Measurements from ENCODE around the gene IMPA2.
"Not testable (repeated sequence)": the region's sequence is repeated elsewhere in the genome, so short reads cannot be mapped to it uniquely, and the experiment has no call there.

Gene IMPA2

GRCh38 chr18:11981192-11981542 lies at the start of gene IMPA2:
Gene IMPA2, plus strand, starts transcription at chr18:11981507. Its CDS starts 163 bp downstream, at chr18:11981670.
- peak; percentile 80 for DNase-seq

- DNase-seq = no peak
These were observed 48.9 kb upstream of the IMPA2 start for GRCh38 chr18:11932393-11932792.

DNA sequence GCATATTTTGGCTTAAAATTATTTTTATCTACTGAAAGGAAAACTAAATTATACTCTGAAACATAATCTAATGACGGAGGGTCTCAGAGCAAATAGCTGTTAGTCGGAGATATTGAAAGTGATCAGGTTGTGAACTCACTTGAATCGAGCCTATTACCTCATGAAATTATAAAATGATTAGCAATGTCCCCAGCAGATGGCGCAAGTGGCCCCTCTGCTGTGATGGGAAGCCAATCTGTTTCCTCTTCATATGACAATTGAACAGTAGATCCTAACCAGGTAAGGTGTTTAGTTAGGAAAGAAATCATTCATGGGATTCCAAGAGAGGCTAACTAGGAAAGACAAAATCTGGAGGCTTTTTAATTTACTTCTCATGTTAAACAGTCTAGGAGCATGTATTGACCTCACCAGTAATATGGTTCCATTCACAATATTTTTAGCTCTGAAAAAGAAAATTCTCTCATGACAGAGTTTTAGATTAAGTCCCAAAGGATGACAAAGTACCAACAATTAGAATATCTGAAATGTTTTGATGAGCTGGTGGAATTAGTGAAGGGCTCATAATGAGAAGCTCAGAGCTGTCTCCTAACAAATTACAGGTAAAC lies 43.3 kb upstream of the IMPA2 start:
- DNase-seq = peak; percentile 44

DNA sequence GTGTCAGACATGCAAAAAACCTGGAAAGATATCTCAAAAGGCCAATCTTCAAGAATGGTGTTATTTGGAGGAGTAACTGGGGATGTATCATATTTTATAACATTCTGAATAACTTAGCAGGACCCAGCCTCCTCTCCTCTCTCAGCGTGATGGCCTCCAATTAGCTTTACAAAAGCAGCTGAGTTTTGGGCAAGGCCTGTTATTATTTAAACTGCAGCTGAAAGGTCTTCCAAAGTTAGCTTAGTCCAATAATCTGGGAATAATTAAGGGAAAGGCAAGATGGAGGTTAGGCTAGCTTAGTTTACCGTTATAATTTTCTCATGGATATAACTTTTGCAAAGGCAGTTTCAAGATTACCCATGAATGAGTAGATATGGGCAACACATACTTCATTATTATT lies 40.4 kb upstream of the IMPA2 start:
- no peak for DNase-seq

- no peak for DNase-seq
These were observed 37.8 kb upstream of the IMPA2 start for GRCh38 chr18:11943551-11943950.

DNA sequence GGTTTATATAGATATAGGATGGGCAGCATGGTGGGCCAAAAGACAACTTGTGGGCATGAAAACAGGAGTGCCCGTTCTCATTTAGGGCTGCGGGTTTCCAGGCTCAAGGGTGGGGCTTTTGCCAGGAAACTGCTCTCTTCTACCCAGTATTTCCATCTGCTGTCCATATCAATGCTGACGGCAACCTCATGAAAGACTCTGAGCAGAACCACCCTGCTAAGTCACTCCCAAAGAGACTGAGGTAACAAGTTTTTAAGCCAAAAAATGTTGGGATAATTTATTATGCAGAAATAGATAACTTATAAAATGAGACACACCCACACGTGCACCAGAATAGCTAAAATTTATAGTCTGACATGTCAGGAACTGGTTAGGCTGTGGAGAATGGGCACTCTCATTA lies 37.1 kb upstream of the IMPA2 start:
- no peak for DNase-seq

DNA sequence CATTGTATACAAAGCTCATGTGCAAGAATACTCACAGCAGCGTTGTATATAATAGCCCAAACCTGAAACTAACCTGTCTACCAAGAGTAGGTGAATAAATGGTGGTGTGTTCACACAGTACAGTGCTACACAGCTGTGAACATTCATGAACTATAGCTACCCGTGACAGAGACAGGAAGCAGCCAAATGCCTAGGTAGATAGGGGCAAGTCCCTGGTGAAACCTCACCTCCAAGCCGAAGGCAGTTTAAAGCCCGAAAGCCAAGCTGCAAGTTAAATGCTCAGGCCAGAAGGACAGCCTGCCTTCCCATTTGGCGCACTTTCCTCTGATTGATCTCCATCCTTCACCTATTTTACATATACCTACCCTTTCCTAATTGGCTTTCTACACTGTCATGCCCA lies 36.5 kb upstream of the IMPA2 start:
- DNase-seq = no peak

DNA sequence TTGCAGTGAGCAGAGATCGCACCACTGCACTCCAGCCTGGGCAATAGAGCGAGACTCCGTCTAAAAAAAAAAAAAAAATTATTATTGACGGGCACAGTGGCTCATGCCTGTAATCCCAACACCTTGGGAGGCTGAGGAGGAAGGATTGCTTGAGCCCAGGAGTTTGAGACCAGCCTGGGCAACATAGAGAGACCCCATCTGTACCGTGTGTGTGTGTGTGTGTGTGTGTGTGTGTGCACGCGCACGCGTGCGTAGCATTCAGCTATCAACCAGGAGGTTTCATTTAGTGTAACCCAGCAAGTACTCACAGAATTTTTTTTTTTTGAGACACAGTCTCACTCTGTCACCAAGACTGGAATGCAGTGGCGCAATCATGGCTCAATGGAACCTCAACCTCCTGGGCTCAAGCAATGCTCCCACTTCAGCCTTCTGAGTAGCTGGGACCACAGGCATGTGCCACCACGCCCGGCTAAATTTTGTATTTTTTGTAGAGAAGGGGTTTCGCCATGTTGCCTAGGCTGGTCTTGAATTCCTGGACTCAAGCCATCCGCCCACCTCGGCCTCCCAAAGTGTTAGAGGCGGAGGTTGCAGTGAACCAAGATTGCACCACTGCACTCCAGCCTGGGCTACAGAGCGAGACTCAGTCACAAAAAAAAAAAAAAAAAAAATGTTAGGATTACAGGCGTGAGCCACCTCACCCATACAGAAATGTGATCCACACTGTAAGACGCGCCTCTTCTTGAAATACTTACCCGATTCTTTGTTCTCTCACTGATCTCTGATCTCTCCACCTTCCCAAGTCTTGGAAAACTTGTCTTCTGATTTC lies 35.3 kb upstream of the IMPA2 start:
- DNase-seq = not testable (repeated sequence)

DNA sequence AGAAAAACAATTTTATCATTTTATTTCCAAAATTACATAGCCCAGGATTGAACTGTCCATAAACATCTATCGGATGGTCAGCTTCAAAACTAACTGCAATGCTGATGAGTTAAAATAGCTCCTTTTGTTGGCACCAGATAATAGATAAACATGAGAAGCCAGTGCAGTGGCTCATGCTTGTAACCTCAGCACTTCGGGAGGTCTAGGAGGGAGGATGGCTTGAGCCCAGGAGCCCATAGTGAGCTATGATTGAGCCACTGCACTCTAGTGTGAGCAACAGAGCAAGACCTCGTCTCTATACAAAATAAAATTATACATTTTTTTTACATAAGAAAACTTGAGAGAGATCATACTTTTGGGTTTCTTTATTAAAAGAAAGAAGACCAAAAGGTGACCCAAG lies 34.6 kb upstream of the IMPA2 start:
- DNase-seq = no peak

DNA sequence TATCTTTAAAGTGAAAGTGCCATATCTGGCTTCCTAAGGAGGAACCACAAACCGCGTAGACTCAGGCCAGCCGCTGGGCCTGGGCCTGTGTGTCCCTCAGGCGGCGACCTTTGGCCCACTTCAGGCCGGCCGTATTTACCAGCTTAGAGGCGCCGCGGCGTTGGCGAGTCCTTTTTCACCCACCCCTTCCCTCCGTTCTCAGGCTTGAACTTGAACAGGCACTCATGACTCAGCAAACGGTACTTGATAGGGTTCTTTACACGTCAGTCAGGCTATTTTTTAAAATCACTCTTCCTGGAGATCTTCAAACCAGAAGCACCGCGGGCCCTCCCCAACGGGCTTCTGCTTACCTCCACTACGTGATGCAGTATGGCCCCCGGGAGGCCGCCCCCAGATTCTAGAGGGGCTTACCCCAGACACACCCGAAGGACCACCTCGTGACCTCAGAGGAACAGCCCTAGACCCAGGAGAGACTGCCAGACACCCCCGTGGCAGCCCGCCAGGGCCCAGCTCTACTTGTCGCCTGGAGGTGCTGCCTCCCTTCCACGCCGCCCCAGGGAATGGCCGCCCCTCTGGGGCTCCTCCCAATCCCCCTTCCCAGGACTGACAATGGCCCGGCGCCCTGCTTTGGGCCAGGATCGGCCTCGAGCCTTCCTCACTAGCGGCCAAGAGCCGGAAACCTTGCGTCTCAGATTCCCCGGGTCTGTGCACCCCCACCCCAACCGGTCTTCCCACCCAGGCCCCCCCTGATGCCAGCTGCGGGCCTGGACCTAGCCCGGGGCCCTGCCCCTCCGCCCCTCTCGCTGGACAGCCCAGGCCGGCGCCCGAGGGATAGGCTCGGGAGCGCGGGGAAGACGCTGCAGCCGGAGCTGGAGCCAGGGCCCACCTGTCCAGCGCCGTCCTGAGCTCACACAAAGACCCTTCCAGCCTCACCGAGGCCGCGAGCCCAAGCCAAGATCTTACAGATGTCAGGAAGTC lies 33.8 kb upstream of the IMPA2 start:
- peak; percentile 59 for DNase-seq

DNA sequence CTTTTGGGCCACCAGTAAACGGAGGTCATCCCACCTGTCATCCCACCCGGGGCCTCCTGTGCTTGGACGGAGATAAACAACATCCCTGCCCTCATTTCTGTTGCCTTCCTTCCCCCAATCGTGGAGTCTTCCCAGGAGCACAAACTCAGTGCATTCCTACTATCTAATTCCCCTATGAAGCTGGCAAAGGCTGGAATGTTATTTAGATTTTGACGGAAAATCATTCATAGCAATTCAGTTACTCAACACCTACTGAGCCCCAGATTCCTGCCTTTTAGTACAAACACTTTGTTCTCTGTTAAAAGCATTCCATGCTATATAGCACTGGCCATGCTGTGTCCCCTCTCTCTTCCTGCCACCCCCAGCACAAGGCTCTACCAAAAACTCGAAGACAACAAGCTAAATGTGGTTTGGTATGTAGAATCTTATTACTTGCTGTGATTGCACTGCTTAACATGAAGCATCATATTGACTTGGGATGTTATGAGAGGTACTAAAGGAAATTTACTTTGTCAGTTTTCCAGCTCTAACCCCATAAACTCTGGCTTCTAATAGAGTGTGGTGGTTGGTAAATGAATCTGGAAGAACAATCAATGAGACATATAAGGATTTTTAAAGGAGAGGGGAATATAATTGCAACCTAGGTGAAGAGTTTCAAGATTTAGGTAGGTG lies 32.3 kb upstream of the IMPA2 start:
- no peak for DNase-seq

GRCh38 chr18:11950824-11951223 lies 30.5 kb upstream of the IMPA2 start:
- no peak for DNase-seq

DNA sequence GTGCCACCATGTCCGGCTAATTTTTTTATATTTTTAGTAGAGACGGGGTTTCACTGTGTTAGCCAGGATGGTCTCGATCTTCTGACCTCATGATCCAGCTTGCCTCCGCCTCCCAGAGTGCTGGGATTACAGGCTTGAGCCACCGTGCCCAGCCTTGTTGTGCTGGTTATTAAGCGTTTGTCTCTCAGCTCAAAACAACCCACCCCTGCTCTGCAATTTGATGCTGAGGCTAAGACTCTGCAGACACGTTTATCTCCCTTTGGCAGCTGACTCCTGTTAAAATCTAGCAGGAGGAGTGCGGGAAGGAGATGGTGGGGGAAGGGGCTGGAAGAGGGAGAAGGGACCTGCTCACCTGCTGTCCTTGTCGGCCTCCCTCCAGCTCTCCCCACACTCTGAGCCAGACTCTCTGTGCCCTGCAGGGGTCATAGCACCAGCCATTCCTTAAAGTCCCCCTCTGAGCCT lies 29.9 kb upstream of the IMPA2 start:
- DNase-seq = no peak

DNA sequence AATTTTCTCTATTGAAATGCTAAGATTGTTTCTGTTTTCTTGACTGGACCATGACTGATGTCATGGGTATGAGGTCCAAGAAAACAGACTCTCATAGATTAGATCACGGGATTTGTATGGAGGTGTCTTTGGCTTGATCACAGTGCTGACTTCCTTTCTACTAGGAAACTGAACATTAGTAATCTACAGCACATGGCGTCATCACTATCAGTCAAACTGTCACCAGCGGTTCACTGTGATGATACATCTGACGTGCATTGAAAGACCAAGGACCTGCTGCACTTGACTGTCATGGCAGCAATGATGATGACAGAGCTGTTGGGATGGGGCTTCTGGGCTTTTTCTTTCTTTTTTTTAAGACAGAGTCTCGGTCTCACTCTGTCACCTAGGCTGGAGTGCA lies 28.2 kb upstream of the IMPA2 start:
- DNase-seq = no peak

DNA sequence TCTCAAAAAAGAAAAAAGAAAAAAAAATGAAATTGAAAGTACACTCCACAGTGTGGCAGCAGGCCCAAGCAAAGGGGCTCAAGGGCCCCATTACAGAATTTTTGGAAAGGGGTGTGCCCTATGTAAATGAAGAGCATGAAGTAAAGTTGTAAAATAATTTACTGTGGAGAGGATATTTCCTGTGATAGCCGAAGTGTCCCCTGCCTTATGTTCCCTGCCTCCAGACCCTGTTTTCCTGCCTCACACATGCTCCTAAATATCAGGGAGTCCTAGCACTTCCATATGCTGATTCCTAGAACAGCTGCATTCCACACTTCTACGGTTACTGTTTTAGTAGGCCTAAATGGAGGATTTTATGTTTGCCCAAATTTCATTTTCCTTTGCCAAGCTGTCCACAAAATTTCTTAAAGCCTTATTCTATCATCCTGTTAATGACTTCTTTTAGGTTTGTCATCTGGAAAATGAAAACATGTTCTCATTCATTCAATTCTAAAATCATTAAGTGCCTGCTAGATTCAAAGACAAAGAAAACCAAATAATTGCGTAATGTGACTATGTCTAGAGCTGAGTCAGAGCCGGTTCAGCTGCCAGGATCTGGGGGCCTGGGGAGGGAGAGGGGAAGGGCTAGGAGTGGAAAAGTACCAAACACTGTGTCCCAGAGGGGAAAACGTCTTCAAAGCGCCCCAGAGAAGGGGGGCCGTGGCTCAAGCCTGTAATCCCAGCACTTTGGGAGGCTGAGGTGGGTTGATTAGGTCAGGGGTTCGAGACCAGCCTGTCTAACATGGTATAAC lies 25.9 kb upstream of the IMPA2 start:
- peak; percentile 76 for DNase-seq

DNA sequence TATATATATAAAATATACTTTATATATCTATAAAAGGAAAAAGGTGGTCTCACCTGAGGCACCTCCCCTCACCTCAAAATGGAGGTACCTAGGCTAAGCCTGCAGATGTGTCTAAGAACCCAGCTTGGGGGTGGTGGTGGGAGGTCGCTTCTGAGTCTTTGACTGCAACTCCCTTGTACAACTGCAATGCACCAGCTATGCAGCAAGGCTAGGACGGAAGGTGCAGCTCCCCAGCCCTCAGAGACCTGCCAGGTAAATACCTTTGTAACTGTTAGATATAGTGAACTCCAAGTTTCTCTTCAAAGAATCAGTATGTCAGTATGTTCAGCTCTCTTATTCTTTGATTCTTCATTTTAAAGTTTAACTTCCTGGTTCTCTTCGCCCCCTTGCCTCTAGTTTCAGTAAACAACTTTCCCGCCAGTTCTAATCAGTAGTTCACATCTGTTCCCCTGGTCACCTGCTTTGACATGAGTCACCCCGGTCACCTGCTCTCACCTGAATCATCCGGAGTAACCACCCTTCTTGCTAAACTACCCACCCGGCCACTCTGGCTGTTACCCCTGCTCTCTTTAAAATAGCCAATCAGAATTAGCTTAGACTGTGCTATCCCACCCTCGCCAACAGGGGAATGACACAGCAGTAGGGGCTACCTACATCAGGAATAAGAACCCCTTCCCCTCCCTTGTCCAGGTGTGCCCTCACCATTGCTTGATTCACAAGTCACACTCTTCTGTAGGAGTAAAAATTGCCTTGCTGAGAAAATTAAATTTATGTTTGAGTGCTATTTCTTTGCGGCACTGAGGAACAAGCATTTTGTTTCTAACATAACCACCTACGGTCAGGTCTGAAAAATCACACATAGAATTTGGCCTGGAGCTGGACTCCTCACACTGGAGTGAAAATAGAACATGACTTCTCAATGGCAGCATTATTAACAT lies 24.7 kb upstream of the IMPA2 start:
- no peak for DNase-seq

GRCh38 chr18:11957636-11958035 lies 23.7 kb upstream of the IMPA2 start:
- DNase-seq = no peak

DNA sequence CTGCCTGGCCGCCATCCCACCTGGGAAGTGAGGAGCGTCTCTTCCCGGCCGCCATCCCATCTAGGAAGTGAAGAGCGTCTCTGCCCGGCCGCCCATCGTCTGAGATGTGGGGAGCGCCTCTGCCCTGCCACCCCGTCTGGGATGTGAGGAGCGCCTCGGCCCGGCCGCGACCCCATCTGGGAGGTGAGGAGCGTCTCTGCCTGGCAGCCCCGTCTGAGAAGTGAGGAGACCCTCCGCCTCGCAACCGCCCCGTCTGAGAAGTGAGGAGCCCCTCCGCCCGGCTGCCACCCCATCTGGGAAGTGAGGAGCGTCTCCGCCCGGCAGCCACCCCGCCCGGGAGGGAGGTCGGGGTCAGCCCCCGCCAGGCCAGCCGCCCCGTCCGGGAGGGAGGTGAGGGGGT lies 21.7 kb upstream of the IMPA2 start:
- not testable (repeated sequence) for DNase-seq

DNA sequence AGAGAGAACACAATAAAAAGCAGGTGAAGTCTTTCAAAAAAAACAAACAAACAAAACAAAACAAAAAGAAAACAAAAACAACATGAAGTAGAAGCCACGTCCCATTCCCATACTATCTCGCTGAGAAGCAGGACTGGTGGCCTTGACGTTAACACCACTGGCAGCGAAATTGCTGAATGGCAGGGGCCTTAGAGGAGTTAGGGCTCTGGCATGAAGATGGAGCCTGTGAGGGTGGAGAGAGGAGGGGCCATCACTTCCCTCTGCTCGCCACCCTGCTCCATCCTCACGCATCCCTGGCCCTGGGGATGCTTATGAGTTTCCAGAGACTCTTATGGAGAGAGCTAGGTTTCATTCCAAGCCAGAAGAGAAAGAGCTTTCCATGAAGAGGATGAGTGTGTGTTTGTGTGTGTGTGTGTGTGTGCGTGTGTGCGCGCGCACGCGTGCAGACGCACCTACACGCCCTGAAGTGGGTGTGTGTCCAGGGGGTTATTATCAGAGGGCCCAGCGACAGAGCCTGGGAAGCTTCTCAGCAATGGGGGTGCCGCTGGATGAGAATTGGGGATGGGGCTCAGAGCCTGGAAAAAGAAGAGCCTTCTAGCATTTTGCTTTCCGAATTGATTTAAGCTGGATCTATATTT lies 20.4 kb upstream of the IMPA2 start:
- DNase-seq = no peak

DNA sequence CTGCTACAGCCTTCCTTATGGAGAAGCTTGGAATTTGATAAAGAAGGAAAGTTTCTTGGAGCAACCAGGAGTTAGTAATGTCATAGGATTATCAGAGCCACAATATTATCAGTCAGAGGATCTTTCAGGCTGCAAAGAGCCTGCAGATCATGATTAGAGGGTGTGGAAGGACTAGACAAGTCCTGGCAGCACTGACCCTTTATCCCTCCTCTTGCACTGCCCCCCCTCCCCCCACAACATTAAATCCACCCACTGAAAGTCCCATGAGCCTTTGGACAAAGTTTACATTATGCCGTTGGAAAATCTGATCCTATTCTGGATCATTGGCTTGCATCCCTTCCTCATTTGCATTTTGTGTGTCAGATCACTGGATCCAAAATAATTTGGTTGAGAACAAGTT lies 18.7 kb upstream of the IMPA2 start:
- no peak for DNase-seq

All from SHP77 treated with DMSO at 0.1 percent for 48 hours (cell line).